Stomach smooth muscle (tissue), 2 donors: Measurements from ENCODE around the gene GRID2.

Source experiments
- H3K27ac ChIP-seq: one replicate; pipeline ENCODE4 v1.7.0; 2013; ENCODE audit warnings: mild to moderate bottlenecking, low read length, inconsistent platforms
- H3K27me3 ChIP-seq, 2 donors: one replicate each; pipeline ENCODE4 v1.7.0; 2013; ENCODE audit warnings: low read length in 2 of 2; ENCODE audit not compliant: insufficient read depth in 2 of 2, control insufficient read depth in 1 of 2
- H3K36me3 ChIP-seq, 2 donors: one replicate each; pipeline ENCODE4 v1.7.0; 2013; ENCODE audit warnings: low read length in 2 of 2; ENCODE audit not compliant: control insufficient read depth in 2 of 2, insufficient read depth in 2 of 2
- H3K4me1 ChIP-seq: one replicate; pipeline ENCODE4 v1.7.0; 2013; ENCODE audit warnings: low read length; ENCODE audit not compliant: control insufficient read depth, insufficient read depth
- H3K4me3 ChIP-seq, 2 donors: one replicate each; pipeline ENCODE4 v1.7.0; 2013; ENCODE audit warnings: low read length in 2 of 2
- H3K9ac ChIP-seq, 2 donors: one replicate each; pipeline ENCODE4 v1.7.0; 2013; ENCODE audit warnings: low read length in 2 of 2, mild to moderate bottlenecking in 1 of 2
- H3K9me3 ChIP-seq, 2 donors: one replicate each; pipeline ENCODE4 v1.7.0; 2013; ENCODE audit warnings: low read length in 2 of 2; ENCODE audit not compliant: control insufficient read depth in 2 of 2
- donor health status: healthy.
- donor health status: Pancreatic carcinoma.

The GRID2 gene

GRCh38 chr4:92992758-92993157 lies 689.0 kb downstream of the GRID2 start:
- Histone ChIP-seq H3K9me3 (no peaks in the 10 kb centered on the region), H3K27me3 (no peaks in the 10 kb centered on the region), H3K36me3 (no peaks in the 10 kb centered on the region), H3K27ac (no peak overlapping the region), H3K9ac (no peak overlapping the region), H3K4me1 (no peaks in the 10 kb centered on the region), H3K4me3 (no peak overlapping the region)

GRCh38 chr4:92994727-92995126 lies 691.0 kb downstream of the GRID2 start:
- Histone ChIP-seq H3K27me3 (no peaks in the 10 kb centered on the region), H3K36me3 (no peaks in the 10 kb centered on the region), H3K9ac (no peak overlapping the region), H3K9me3 (no peaks in the 10 kb centered on the region), H3K27ac (no peak overlapping the region), H3K4me3 (no peak overlapping the region), H3K4me1 (no peaks in the 10 kb centered on the region)

- Histone ChIP-seq H3K9ac (no peak overlapping the region), H3K4me1 (no peaks in the 10 kb centered on the region), H3K27me3 (no peaks in the 10 kb centered on the region), H3K4me3 (no peak overlapping the region), H3K9me3 (no peaks in the 10 kb centered on the region), H3K36me3 (no peaks in the 10 kb centered on the region), H3K27ac (no peak overlapping the region)
These were observed 692.8 kb downstream of the GRID2 start for GRCh38 chr4:92996533-92996932.

- Histone ChIP-seq H3K36me3 (no peaks in the 10 kb centered on the region), H3K4me1 (no peaks in the 10 kb centered on the region), H3K4me3 (no peak overlapping the region), H3K9me3 (no peaks in the 10 kb centered on the region), H3K9ac (no peak overlapping the region), H3K27ac (no peak overlapping the region), H3K27me3 (no peaks in the 10 kb centered on the region)
These were observed 697.1 kb downstream of the GRID2 start for GRCh38 chr4:93000910-93001309.

GRCh38 chr4:93002240-93002639 lies 698.5 kb downstream of the GRID2 start:
- Histone ChIP-seq H3K36me3 (no peaks in the 10 kb centered on the region), H3K27me3 (no peaks in the 10 kb centered on the region), H3K9ac (no peak overlapping the region), H3K4me3 (no peak overlapping the region), H3K9me3 (no peaks in the 10 kb centered on the region), H3K4me1 (no peaks in the 10 kb centered on the region), H3K27ac (no peak overlapping the region)

DNA sequence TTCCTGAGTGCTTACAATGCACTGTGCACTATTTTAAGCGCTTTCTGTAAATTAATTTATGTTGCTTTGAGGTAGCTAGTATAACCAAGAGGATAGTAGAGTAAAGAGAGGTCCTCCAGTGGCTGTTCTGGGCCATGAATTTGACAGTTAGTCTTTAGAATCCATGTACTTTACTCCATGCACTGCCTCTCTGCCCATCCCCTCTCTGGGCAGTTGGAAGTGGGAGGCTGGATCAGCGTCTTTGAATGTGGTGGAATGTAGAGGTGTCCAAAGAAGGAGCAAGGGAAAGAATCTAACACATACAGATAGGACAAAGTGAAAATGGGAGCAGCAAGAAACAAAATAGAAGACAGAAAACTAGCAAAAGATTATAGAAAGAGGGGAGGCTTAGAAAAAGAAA lies 712.6 kb downstream of the GRID2 start:
- H3K4me1 ChIP-seq: no peaks in the 10 kb centered on the region
- no peaks in the 10 kb centered on the region for H3K27me3 ChIP-seq
- no peak overlapping the region for H3K27ac ChIP-seq
- H3K9ac ChIP-seq: no peak overlapping the region
- no peaks in the 10 kb centered on the region for H3K36me3 ChIP-seq
- H3K4me3 ChIP-seq: no peak overlapping the region
- H3K9me3 ChIP-seq: no peaks in the 10 kb centered on the region

DNA sequence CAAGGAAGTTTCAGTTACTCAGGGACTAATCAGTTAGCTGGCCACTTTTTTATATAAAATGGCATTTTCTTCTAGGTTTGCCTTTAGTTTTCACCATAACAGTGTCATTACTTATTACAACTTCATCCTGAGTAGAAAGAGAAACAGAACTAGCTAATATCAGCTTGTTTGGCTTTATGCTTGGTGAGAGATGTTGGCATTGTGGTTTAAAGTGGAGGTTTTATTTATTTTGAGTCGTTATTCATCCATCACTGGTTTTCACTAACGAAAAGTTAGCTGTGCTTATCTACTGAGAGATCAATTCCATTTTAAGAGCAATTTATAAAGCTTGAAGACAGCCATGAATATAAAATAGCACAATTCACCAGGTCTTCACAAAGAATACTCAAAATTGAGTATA lies 714.5 kb downstream of the GRID2 start:
- Histone ChIP-seq H3K9ac (no peak overlapping the region), H3K4me3 (no peak overlapping the region), H3K27me3 (no peaks in the 10 kb centered on the region), H3K4me1 (no peaks in the 10 kb centered on the region), H3K27ac (no peak overlapping the region), H3K9me3 (no peaks in the 10 kb centered on the region), H3K36me3 (no peaks in the 10 kb centered on the region)

DNA sequence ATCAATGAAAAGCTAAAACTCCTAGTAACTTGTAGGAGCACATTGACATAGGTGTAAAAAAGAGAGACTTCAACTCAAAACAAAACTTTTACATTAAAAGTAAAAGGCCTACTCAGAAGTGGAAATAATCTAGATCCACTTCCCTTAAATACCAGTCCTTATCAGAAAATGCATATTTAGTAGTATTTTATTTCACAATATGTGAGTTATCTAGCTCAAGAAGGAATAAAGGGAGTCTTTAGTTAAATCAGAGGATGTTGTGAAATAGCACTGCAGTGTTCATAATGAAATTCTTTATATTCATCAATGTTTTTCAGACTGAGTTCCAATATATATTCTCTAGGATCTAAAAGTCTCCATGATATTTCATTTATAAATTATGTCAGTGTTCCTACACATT lies 715.0 kb downstream of the GRID2 start:
- Histone ChIP-seq H3K4me3 (no peak overlapping the region), H3K4me1 (no peaks in the 10 kb centered on the region), H3K9me3 (no peaks in the 10 kb centered on the region), H3K36me3 (no peaks in the 10 kb centered on the region), H3K27me3 (no peaks in the 10 kb centered on the region), H3K9ac (no peak overlapping the region), H3K27ac (no peak overlapping the region)

- H3K27ac ChIP-seq: no peak overlapping the region
These were observed 726.0 kb downstream of the GRID2 start for GRCh38 chr4:93029769-93030168.

DNA sequence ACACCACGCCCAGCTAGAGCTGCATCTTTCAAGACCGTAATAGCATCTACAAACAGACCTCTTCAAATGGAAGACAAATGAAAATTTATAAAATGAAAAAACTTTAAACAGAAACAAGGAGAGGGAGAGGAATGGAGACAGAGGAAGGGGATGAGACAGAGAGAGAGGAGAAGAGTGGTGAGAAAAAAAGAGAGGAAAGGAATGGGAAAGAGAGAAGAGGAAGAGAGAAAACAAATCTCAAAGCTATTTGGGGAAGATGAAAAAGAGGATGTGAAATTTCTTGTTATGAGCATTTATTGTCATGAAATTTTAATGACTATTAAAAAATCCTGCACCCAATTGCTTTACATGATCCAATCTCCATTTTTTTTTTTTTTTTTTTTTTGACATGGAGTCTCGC lies 726.9 kb downstream of the GRID2 start:
- no peak overlapping the region for H3K4me3 ChIP-seq
- H3K36me3 ChIP-seq: no peaks in the 10 kb centered on the region

More at GRCh38 chr4:93029769-93030168, 726.0 kb downstream of the GRID2 start:
- no peaks in the 10 kb centered on the region for H3K36me3 ChIP-seq
- no peak overlapping the region for H3K4me3 ChIP-seq
- no peaks in the 10 kb centered on the region for H3K9me3 ChIP-seq
- H3K4me1 ChIP-seq: no peaks in the 10 kb centered on the region
- H3K27me3 ChIP-seq: no peaks in the 10 kb centered on the region
- no peak overlapping the region for H3K9ac ChIP-seq

DNA sequence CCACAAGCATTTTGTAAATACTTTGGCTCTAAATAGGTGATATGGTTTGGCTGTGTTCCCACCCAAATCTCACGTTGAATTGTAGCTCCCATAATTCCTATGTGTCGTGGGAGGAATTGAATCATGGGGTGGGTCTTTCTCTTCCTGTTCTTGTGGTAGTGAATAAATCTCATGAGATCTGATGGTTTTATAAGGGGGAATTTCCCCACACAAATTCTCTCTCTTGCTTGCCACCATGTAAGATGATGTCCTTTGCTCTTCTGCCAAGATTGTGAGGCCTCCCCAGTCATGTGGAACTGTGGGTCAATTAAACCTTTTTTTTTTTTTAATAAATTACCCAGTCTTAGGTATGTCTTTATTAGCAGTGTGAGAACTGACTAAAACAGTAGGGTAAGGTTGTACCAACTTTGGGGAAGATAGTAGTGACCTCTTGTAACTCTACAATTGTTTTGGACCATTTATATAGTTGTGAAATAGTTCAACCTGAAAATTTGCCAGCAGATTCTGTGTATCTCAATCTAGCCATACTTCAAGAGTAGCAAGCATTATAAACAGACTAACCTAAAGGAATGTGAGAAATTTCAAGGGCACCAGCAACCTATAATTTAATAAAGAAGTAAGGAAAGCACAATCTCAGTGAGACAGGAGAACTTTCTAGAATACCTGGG lies 727.8 kb downstream of the GRID2 start:
- Histone ChIP-seq H3K36me3 (no peaks in the 10 kb centered on the region), H3K9me3 (no peaks in the 10 kb centered on the region), H3K4me3 (no peak overlapping the region), H3K9ac (no peak overlapping the region), H3K27me3 (no peaks in the 10 kb centered on the region), H3K4me1 (no peaks in the 10 kb centered on the region), H3K27ac (no peak overlapping the region)

More for the DNA sequence above, 726.9 kb downstream of the GRID2 start:
- no peak overlapping the region for H3K27ac ChIP-seq
- no peaks in the 10 kb centered on the region for H3K27me3 ChIP-seq
- H3K9me3 ChIP-seq: no peaks in the 10 kb centered on the region
- no peaks in the 10 kb centered on the region for H3K4me1 ChIP-seq
- no peak overlapping the region for H3K9ac ChIP-seq
